HG03469 (cell line): Measurements from ENCODE around the gene ARAP1.

Source experiments
- ATAC-seq: cut with Tn5 transposase; IDR thresholded peaks from one replicate; pipeline ENCODE4 v1.9.1; 2021; ENCODE audit warnings: mild to moderate bottlenecking, moderate library complexity, moderate number of reproducible peaks; ENCODE audit not compliant: unreplicated experiment

The ARAP1 gene

DNA sequence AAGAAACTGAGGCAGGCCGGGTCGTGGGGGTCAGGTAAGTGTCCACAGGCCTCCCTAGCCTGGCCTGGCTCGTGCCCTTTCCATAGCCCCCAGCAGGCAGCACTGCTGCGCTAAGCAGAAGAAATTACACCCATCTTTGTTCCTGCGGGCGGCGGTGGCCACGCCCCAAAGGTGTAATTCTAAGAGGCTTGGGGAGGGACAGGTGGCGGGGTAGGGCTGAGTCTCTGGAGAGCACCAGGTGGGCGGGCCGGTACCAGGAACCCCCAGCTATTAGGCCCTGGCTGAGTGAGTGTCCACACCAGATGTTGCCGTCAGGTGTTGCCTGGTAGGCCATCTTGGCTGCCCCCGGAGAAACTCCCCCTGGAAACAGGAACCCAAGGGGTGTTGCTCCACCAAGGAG, 12.3 kb upstream of the ARAP1 start:
- ATAC-seq, result no peak

DNA sequence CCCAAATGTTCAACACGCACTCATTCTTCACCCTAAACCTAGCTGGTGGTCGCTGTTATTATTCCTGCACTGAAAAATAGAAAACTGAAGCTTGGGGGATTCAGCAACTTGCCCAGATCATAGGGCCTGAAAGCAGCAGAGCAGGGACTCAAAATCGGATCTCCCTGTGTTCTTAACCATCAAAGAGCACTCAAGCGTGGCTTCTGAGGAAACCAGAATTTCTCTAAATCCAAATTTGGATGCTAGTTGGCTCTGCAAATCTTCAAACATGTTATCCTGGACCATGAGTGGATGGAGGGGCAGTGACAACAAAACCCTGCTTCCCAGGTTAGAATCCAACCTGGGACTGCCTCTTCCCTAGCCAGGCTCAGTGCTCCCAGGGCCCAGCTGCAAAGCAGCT, 11.6 kb upstream of the ARAP1 start:
- ATAC-seq, result no peak

DNA sequence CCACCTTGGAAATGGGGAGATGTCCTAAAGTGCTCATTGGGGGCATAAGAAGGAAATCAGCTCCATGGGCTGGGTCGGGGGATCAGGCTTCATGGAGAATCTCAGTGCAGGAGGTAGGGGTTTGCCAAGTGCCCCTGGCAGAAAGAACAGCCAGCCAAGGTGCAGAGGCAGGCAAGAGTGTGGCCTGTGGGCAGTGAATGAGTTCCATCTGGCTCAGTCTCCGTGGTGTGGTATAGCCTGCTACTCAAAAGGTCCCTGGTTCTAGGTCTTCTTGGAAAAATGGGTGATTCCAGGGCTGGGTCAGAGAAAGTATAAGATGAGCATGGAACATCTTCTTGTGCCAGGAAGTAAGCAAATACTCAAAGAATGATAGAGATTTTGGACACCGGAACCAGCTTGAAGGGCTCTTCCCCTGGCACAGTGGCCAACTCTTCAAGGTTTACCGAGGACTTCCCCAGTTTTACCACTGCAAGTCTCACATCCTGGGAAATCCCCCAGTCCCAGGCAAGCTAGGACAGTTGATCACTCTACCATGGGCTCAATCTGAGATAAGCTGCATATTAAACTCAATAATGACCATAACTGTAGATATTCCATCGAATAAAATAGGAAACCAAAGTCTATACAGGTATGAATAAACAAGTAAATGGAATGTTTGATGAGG, 10.6 kb upstream of the ARAP1 start:
- ATAC-seq, result no peak

DNA sequence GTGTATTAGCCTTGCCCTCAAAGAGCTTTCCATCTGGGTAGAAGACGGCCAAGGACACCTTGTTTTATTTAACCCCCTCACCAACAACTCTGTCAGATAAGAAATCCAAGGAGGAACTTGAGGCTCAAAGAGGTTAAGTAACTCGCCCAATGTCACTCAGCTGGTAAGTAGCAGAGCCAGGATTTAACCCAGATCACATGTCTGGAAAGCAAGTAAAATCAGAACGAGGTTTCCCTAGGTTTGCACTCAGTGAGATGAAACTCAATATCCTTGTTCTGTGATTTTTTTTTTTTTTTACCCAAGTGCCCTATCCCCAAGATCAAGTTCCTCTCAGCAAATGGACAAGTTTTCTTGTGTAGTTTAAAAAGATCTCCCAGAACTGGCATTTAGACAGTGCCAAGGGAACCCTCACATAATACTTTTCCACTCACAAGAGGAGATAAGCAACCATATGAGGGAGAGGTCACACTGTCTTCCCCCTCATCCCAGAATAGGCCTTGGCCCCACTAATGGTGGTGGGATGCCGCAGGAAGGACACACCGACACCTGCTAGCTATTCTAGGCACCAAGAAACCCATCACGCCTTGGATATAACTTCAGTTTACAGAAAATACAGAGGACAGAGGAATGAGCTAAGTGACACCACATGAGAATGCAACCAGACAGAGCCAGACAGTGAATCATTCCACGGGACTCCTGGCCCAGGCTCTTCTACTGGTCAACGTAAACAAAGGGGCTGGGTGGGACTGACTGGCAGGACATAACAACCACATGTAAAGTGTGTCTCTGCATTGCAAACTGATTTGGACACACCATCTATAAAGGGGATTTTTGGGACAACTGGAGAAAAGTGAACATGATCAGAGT, 8.6 kb upstream of the ARAP1 start:
- ATAC-seq, result no peak

DNA sequence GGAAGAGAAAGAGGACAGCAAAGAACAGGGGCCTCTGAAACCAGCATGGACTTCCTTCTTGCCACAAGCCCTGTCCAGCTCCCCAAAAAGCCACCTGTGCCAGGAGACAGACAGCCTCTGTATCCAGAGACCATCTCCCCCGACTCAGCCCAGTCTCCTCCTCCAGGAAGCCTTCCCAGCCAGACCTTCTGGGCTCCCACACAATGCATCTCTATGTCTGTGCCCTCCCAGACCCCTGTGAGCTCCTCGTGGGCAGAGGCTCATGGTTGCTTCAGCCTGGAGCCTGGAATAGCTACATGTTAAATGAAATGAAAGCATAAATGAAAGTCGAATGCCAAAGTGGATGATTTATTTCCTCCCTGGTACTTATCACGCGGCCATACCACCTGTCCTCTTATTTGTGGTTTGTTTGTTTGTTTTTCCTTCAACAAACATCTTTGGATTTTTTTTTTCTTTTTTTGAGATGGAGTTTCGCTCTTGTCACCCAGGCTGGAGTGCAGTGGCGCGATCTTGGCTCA, 7.3 kb upstream of the ARAP1 start:
- ATAC-seq, result no peak

DNA sequence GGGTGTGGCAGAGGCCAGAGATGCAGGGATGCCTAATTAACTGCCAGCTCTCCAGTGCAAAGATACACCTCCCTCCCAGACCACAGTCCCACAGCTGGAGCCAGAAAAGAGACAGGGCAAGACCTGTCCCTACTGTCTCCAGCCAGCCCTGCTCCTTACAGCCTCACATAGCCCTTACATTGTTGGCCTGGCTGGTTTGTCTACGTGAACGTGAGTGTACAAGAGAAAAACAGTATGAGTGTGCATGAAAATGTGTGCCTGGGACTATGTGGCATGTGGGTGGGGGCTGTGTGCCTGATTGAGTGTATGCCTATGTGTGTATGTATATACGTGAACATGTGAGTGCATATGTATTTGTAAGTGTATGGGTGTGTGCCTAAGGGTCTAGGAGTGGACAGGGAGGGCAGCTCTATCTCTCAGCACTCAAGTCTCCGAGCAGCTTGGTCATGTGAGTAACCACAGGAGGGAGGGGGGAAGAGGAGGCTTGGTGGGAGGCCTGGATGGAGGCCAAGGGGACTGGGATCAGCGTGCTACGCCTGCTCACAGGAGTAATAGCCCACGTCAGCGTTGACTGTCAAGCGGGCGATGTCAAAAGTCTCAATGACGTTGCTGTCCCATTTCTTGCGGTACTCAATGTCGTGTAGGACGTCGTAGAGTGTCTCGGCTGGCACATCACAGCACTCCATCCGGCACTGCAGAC, 6.6 kb upstream of the ARAP1 start:
- ATAC-seq, result no peak

DNA sequence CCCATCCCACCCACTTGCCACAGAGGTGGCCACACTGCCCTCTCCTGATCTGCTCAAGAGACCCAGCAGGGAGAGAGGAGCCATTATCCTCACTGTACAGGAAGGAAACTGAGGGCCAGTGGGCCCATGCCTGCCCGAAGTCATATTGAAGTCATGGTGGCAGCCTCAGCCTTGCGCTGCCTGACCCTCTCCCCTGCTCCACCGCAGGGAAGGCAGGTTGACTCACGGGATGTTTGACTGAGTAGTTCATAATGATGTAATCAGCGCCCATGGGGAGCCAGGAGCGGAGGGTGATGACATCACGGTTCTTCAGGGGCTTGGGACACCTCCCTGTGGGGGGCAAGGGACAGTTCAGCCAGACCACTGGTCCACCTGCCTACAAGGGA, 6.1 kb upstream of the ARAP1 start:
- ATAC-seq, result no peak

DNA sequence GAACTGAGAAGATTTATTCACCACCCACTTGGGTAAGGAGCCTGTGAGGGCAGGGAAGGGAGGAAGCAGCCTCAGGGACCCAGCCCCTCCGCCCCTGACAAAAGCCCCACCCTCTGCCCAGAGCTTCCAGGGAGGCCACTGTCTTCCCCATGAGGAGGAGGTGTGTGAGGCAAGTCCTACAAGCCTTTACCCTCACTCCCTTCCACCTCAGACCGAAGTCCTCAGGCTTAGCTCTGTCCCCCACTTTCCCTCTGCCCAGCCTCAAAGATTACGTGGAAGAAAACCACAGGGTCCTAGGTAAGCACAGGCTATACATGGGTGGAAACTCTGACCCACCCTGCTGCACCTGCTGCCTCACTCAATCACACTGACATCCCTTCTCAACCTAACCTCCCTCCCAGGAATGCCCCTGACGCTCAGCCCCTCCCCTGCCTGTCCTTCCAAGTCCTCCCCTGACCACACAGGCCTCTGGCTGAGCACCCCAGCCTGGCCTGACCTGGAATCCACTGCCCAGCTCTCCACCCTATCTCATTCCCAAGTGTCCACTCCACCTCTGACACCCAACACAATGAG, 3.6 kb upstream of the ARAP1 start:
- no peak for ATAC-seq

DNA sequence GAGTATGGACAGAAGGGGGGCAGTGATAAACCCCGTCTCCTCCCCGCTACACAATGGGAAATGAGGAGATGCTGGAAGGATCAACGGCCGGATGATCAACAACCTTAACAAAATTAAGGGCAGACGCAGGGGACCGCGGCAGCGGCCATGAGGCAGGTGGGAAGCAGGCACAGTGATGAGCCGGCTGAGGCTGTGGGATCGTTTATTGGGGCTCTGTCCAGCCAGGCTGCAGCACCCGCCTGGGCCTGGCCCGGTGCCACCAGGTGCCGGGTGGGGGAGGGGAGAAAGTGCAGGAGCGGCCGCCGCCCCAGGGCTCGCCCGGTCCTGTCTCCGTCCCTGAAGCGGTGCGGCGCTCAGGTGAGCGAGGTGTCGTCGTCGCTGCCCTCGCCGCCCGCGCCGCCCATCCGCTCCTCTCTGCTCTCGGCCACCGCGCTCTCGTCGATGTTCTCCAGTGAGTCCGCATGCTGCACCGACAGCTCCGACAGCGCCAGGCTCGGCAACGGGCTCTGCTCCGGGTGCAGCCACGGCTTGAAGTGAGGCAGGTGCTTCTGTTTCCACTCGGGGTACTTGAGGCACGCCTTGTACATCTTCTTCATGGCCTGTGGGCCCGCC, 2.4 kb upstream of the ARAP1 start:
- no peak for ATAC-seq

DNA sequence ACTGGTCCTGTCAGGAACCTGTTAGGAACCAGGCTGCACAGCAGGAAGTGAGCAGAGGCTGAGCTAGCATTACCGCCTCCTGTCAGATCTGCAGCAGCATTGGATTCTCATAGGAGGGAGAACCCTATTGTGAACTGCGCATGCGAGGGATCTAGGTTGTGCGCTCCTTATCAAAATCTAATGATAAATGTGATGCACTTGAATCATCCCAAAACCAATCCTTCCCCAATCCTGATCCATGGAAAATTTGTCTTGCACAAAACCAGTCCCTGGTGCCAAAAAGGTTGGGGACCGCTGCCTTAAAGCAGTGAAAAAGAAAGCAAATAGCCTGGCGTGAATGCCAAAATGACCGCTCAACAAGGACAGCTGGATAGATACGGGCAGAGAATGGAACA, 1.9 kb upstream of the ARAP1 start:
- no peak for ATAC-seq

DNA sequence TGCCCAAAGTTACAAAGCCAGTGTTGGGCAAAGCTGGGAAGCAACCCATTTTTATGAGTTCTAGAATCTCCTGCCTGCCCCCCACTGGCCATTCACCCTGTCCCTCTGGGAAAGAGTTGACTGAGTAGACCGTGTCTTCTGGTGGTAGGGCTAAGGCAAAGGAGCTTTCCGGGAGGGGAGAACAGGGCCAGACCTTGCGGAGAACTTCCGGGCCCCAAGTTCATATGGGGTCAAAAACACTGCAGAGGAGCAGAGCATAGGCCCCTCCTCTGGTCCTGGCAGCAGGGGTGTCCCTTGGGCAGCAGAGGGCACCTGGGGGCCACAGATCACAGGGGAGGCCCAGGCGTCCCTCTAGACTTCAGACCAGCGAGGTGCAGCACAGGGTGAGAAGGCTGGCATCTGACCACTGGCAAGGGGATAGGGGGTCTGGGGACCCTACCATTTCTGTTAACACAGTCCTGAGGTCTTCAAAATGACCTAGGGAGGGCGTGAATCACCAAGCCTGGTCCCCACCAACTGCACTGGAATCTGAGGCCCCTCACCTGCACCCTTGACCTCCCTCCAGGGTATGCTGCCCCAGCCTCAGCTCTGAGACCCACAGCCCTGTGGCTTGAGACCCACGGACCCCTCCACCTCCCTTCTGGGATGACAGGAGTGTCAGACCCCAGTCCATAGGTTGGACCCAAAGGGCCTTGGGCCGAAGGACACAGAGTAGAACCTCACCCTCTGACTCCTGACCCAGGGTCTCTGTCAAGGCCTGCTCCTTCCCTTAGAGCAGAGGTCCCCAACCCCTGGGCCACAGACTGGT, 1.3 kb upstream of the ARAP1 start:
- no peak for ATAC-seq

DNA sequence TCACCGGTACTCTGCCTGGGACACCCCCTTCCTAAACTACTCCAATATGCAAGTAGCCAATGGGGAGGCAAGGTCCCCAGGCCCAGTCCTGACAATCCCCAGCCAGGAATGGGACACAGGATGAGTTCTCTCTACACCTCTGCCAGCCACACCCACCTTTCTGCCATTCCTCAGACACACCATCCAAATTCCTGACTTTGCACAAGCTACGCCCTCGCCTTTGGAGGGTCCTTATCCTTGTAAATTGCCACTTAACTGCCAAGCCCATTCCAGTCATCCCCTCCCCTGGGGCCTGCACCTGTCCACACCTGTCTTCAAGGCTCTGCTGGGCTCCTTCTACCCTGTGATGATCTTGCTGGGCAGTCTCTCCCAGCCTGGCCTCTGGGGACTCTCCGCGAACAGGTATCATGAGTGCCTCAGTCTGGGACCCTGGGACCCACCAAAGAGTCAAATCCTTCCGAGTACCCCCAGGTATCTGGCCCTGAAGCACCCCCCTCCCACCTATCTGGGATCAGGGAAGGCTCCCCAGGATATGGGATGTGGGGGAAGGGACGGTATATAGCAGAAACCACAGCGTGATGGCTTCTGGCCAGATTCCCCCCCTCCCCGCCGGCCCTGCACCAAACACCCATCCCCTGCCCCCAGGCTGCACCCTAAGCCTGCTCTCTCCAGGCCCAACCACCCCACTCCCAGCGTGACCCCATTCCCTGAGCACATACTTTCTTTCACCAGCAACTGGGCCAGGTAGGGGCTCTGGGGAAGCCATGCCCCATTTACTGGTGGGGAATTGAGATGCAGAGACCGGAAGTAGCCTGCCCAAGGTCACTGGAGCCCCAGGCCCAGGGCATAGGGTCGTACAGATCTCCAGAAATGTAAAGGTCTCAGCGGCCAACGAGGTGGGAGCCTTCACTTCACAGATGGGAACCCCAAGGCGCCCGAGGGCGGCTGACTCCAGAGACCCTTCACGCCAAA, 806 bp downstream of the ARAP1 start:
- no peak for ATAC-seq

DNA sequence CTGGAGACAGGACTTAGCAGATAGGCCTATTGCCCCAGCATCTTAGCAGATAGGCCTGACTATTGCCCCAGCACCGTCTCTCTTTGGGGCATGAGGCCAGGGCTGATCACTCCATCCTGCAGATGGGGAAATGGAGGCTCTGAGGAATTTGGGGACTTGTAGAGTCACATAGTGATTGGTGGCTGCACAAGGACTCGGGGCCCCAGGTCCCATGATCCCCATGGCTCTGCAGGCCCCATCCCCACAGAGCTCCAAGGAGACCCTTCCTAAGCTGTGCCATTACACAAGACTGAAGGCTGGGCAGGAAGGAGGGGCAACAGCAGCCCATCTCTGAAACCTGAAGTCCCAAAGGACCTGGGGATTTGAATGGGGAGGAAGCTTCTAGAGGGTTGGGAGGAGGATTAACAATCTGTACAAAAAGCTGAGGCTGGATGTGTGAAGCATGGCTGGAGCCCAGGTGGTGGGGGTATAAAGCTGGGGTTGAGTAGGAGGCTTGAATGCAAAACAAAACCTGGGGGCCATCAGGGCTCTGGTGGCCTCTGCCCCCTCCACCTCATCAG, 1.6 kb downstream of the ARAP1 start:
- ATAC-seq, result no peak

DNA sequence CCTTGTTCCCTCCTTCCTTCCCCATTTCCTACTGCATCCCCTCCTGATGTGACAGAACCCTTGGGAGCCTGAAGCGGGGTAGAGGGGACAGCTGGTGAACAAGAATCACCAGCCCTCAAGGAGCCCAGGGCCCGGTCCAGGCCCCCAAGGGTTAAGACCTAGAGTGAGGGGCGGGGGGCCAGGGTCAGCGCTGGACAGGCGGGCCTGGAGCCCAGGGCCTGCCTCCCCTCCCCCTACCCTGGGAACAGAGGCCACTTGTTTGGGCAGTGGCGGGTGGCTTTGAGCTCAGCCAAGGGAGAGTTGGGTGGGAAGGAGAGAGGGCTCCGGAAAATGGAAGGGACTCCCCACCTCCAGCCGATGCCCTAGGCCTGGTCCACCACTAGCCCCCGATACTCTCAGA, 2.1 kb downstream of the ARAP1 start:
- ATAC-seq, result no peak

DNA sequence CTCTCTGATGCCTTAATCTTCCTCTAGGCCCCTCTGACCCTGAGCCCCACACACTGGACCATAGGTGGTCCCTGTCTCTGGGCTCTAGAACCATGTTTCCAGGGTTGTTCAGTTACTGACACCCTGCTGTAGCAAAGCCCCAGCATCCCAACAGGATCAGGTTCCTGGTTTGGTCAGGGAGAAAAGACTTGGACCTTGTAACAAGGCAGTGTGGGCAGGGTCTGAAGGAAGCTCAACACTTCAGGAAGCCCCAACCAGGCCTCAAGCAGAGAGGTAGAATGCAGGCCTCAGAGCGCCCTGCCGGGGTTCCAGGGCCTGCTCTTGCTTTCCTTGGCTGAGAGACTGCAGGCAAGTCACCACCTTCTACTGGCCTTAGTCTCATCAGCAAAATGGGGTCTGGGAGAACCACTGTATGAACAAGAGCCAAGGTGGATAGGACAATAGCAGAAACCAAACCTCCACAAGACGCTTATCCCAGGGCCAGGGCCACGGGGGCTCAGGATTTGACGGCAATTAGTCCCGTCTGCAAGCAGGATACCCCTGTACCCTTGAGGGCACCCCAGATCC, 4.8 kb downstream of the ARAP1 start:
- ATAC-seq, result no peak

DNA sequence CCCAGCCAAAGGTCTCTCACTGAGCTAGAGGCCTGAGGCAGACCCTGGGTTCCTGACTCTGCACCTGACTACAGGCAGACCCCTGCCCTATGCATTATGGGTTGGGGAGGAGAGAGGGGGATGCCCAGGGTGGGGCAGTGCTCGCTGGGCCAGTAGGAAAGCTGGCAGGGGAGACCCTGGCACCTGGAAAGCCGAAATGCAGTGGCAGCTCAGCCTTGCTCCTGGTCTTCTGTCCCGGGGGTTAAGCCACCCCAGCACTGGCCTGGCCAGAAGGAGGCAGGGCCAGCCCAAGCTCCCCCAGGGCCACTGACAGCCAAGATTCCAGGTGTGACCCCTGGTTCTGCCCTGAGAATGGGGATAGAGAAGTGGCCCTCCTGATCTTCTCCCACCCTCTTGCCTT, 5.4 kb downstream of the ARAP1 start:
- no peak for ATAC-seq

DNA sequence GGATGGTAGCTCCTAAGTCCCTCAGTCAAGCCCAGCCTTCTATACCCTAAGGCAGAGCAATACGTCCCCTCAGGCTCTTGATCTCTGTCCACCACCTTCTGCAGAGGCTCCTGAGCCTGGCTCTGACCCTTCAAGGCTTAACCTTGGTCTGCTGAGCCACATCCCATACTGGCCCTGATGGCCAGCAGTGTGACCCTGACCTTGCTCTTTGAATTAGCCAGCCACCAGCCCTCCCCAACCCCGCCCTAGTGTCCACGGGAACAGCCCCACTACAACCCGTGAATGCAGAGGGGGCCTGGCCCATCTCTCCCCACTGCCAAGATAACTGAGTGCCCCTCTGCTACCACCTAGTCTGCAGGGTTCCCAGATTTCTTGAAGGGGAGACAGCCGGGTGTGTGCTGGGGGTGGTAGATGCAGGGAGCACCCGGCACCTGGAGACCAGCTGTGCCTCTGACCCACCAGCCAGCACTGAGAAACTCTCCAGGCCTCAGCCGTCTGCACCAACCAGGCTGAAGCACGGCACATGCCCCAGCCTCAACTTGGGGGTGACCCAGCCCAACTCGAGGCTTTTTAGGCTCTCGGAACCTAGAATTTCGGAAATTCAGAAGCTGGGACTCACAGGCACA, 6.2 kb downstream of the ARAP1 start:
- no peak for ATAC-seq

DNA sequence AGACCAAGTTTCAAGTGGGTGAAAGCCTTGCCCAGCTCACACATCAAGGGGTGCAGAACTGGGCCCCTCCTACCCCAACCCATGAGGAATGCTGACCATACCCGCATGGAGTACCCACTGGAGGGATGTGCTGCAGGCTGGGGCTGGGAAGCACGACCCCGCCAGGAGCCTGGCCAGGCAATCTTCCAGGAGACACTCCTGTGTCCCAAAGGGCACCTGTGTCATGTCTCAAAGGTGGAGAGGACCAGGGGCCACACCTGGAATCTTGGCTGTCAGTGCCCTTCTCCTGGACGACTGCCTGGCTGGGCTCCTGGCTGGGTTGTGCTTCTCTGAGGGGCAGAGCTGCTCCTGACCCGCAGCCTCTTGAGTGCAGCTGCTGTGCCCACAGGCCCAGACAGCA, 6.7 kb downstream of the ARAP1 start:
- ATAC-seq, result no peak
